ENCODE measurements around the gene MAP6.

GRCh38 chr11:75601494-75601893 lies 67.3 kb downstream of the MAP6 start:
- no peak for TF ChIP-seq CTCF (IDR thresholded peaks at IDR 0.05)
- no peak for TF ChIP-seq POLR2A (IDR thresholded peaks at IDR 0.05)

All from Peyer's patch (tissue), 4 donors.